Nucleus accumbens (tissue), 56 donors: ENCODE results near the gene MYOCD.

Source experiments
- DNase-seq, 56 donors: peaks; one replicate each; lab custom pipeline; 2025; lab: John Stamatoyannopoulos, UW

The MYOCD gene

GRCh38 chr17:12744298-12744697 lies 78.6 kb downstream of the MYOCD start:
- DNase-seq: no peak

DNA sequence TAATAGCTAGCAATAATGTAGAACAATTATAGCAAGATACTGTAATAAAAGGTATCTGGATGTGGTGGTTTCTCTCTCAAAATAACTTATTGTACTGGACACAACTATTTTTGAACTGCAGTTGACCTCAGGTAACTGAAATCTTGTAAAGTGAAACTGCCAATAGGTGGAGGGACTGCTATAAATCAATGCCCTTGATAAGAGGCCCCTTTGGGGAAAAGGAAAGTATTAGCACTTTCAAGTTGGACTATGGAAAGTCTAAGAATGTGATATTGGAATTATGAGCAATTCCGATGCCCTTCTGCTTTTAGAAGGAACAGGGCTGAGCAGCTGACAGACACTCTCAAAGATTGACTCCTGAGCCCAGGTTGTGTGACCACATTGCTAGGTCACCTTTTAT lies 79.1 kb downstream of the MYOCD start:
- no peak for DNase-seq

DNA sequence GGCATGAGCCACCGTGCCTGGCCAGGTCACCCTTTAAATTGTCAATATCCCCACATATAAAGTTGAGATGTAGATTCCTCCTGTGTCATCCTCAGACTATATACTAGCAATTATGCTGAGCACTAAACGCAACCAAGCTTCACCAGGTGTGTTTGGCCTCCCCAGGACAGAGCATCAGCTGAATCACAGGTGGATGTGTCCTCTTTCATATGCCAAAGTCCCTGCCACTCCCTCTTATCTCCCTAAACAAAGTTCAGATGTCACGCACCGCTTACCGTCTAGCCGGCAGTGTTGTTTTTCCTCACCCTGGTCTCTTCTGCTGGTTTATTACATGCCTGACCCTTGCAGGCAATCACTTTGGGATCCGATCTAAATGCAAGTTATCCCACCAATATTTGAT lies 79.8 kb downstream of the MYOCD start:
- DNase-seq: no peak

DNA sequence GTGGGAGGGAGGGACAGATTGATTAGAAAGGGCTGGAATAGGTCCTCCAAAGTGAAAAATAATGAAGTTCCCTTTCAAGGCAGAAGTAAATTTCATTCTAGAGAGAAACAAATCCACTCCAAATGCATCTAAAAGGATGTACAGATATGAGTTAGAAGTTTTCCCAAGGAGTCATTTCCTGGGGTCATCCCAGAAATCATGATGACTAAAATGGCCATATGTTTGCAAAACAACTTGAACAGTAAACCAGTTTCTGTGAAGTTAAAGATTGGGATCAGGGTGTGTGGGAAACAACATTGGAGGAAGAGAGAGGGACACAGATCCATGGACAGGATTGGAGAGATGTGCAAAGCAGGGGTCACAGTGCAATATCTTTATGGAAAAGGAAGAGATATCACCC lies 91.1 kb downstream of the MYOCD start:
- DNase-seq: no peak

- no peak for DNase-seq
These were observed 93.4 kb downstream of the MYOCD start for GRCh38 chr17:12759090-12759489.

GRCh38 chr17:12765548-12765947 lies 99.9 kb downstream of the MYOCD start:
- DNase-seq: peak in 23 of 56 donors; percentile 1 to 76 (median 21)

- DNase-seq: no peak
These were observed 102.6 kb downstream of the MYOCD start for GRCh38 chr17:12768255-12768654.

DNA sequence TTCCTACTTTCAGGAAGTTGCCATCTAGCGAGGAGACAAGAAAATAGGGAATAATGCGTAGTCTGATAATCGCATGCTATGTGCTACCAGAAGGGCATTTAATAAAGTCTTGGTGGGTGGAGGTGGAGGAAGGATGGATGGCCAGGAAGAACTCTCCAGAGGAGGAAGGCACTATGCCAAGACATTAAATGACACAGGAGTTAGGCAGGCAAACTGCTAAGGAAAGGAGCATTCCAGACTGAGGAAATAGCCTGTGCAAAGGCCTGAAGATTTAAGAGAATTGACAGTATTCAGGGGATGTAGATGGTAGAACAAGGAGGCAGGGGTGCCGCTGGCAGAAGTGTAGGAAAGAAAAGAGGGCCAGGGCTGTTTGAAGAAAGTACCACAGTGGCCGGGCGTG lies 104.3 kb downstream of the MYOCD start:
- DNase-seq: no peak

- DNase-seq: no peak
These were observed 107.5 kb downstream of the MYOCD start for GRCh38 chr17:12773153-12773552.

DNA sequence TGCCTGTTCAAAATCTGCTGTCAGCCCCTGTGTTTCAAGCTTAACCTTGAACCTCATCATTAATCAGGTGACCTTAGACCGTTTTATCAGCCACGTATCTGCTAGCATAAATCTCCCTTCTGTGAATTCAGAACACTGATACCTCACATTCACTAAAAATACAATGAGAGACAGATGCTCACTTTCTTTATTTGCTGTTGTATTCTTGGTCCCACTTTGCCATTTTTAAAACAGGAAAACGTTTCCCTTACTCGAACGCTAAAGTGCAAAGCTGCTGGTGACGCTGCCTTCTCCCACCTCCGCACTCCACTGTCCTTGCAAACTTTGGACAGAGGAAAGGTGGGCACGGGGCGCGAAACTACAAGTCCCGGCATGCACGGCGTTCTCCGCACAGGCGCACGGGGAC lies 123.4 kb downstream of the MYOCD start:
- DNase-seq: peak in 4 of 56 donors; percentile 22 to 53 (median 37)

GRCh38 chr17:12789481-12790248 lies 124.0 kb downstream of the MYOCD start, which contains the start of gene ARHGAP44:
ARHGAP44 (plus strand) TSS chr17:12789498; CDS start chr17:12789839, 341 bp downstream.
- DNase-seq: peak in 43 of 56 donors; percentile 9 to 75 (median 42)

GRCh38 chr17:12790249-12791106 lies 124.8 kb downstream of the MYOCD start:
- peak in 14 of 56 donors; percentile 0 to 39 (median 14) for DNase-seq

- DNase-seq: no peak
These were observed 129.3 kb downstream of the MYOCD start for GRCh38 chr17:12794919-12795532.

DNA sequence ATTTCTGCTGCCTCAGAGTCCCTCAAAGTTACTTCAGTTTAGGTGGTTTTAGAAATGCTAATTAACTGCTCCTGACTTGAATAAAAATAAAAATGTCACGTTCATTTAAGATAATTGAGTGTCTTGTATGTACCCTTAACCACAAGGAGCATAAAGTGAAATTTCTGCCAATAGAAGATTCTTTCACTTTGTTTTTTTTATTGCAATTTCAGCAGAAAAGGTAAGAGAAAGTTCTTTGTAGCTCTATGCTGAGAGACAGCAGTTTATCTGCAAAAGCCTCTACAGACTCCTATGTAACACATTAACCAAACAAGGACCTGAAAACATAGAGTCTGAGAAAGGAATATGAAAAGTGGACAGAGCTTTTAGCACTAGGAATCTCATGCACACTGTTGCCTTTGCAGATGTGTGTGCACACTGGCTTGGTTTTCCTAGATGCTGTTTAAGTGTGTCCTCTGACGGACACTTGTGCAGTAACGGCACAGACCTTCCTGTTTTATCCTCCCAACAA lies 135.2 kb downstream of the MYOCD start:
- no peak for DNase-seq

GRCh38 chr17:12806630-12807029 lies 140.9 kb downstream of the MYOCD start:
- no peak for DNase-seq

- DNase-seq: no peak
These were observed 143.0 kb downstream of the MYOCD start for GRCh38 chr17:12808723-12809122.

DNA sequence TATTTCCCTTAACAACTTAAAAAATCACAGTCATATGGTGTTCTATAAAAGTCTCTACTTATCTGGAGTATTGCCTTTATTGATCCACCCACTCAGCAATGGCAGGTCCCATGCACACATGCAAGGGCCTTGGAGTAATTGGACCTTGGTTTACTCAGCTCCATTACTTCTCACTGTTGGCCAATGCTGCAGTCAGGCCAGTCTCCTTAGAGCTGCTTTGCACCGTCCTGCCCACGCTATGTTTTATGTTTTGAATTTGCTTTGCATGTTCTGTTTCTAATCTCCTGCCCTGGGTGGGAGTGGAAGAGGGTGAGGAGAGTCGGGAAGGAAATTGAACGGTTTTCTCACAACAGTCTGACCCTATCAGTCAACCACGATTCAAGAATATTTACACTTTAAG lies 147.2 kb downstream of the MYOCD start:
- no peak for DNase-seq

GRCh38 chr17:12813664-12814063 lies 148.0 kb downstream of the MYOCD start:
- DNase-seq: no peak

GRCh38 chr17:12814718-12815117 lies 149.0 kb downstream of the MYOCD start:
- DNase-seq: no peak

- no peak for DNase-seq
These were observed 150.0 kb downstream of the MYOCD start for GRCh38 chr17:12815642-12816141.
